ENCODE data around the gene LRRC39. TPM values are rescaled to one million over a fixed set of nuclear protein-coding genes. Genes with fewer than 3 reads are reported as not detected.
"Not testable (repeated sequence)": the region's sequence is repeated elsewhere in the genome, so short reads cannot be mapped to it uniquely, and the experiment has no call there.

The LRRC39 gene
- total RNA-seq, 1 donor from 2014 or later, result 2.0 TPM

GRCh38 chr1:100215101-100215500, 37.0 kb upstream of the LRRC39 start:
- Mint-ChIP-seq H3K27ac (no peak overlapping the region), H3K27me3 (ENCODE audit: low read depth) (no peaks in the 10 kb centered on the region), H3K4me1 (no peaks in the 10 kb centered on the region), H3K4me3 (no peak overlapping the region), H3K36me3 (peaks cover 21% of the 10 kb centered on the region), H3K9me3 (no peaks in the 10 kb centered on the region)
- no peak for DNase-seq (ENCODE audit: low spot score in 2 of 2, unreplicated experiment in 2 of 2)
- TF ChIP-seq CTCF (IDR thresholded peaks at IDR 0.05; ENCODE audit: unreplicated experiment), result no peak

DNA sequence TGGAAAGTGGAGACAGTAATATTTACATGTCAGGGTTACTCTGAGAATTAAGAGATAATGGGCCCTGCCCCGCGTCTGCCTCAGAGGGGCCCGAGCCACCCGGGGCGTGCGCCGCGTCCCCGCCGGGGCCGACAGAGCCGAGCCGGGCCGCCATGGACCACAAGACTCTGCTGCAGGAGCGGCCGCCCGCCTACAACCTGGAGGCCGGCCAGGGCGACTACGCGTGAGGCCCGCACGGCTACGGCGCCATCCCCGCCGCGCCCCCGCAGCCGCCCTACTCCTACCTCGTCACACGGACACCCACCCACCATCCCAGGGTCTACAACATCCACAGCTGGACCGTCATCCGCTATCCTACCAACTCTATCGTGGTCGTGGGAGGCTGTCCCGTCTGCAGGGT, 35.1 kb upstream of the LRRC39 start:
- TF ChIP-seq CTCF (IDR thresholded peaks at IDR 0.05; ENCODE audit: unreplicated experiment), result no peak
- Mint-ChIP-seq H3K36me3 (peaks cover 20% of the 10 kb centered on the region), H3K4me1 (no peaks in the 10 kb centered on the region), H3K9me3 (no peaks in the 10 kb centered on the region), H3K27me3 (ENCODE audit: low read depth) (no peaks in the 10 kb centered on the region), H3K27ac (no peak overlapping the region), H3K4me3 (no peak overlapping the region)
- no peak for DNase-seq (ENCODE audit: low spot score in 2 of 2, unreplicated experiment in 2 of 2)

DNA sequence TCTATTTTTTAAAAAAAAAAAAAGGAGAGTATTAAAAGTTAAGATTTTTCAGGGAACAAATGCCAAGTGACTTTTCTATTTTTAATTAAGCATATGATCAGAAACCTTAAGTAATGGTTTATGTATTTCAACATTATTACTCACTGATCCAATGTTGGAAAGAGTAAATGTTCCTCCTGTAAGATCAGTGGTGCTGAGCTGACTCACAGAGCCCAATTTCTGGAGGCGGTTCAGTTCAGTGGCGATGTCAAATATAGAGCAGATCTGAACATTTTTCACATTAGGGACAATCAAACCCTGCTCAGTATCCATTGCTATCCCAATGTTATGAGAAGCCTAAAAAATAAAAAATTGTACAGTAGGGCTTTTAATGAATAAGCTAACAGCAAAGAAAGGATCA, 28.2 kb upstream of the LRRC39 start:
- Mint-ChIP-seq H3K4me3 (no peak overlapping the region), H3K27me3 (ENCODE audit: low read depth) (no peaks in the 10 kb centered on the region), H3K9me3 (peaks cover 29% of the 10 kb centered on the region), H3K27ac (no peak overlapping the region), H3K4me1 (no peaks in the 10 kb centered on the region), H3K36me3 (peaks cover 51% of the 10 kb centered on the region)
- no peak for DNase-seq (ENCODE audit: low spot score in 2 of 2, unreplicated experiment in 2 of 2)
- no peak for TF ChIP-seq CTCF (IDR thresholded peaks at IDR 0.05; ENCODE audit: unreplicated experiment)

DNA sequence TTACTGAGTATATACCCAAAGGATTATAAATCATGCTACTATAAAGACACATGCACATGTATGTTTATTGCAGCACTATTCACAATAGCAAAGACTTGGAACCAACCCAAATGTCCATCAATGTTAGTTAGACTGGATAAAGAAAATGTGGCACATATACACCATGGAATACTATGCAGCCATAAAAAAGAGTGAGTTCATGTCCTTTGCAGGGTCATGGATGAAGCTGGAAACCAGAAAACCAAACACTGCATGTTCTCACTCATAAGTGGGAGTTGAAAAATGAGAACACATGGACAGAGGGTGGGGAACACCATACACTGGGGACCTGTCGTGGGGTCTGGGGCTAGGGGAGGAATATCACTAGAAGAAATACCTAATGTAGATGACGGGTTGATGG, 27.5 kb upstream of the LRRC39 start:
- H3K4me1 Mint-ChIP-seq; H3K4me3 Mint-ChIP-seq; DNase-seq (ENCODE audit: low spot score in 2 of 2, unreplicated experiment in 2 of 2); H3K27ac Mint-ChIP-seq; H3K27me3 Mint-ChIP-seq (ENCODE audit: low read depth): not testable (repeated sequence)
- peaks cover 57% of the 10 kb centered on the region for H3K36me3 Mint-ChIP-seq
- peaks cover 33% of the 10 kb centered on the region for H3K9me3 Mint-ChIP-seq

DNA sequence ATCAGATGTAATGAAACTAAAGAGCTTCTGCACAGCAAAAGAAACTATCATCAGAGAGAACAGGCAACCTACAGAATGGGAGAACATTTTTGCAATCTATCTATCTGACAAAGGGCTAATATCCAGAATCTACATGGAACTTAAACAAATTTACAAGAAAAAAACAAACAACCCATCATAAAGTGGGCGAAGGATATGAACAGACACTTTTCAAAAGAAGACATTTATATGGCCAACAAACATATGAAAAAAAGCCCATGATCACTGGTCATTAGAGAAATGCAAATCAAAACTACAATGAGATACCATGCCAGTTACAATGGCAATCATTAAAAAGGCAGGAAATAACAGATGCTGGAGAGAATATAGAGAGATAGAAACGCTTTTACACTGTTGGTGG, 27.0 kb upstream of the LRRC39 start:
- peaks cover 60% of the 10 kb centered on the region for H3K36me3 Mint-ChIP-seq
- not testable (repeated sequence) for H3K4me3 Mint-ChIP-seq

DNA sequence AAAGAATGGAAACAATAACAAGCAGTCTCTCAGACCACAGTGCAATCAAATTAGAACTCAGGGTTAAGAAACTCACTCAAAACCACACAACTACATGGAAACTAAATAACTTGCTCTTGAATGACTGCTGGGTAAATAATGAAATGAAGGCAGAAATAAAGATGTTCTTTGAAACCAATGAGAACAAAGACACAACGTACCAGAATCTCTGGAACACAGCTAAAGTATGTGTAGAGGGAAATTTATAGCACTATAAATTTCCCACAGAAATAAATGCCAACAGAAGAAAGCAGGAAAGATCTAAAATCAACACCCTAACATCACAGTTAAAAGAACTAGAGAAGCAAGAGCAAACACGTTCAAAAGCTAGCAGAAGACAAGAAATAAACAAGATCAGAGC, 24.6 kb upstream of the LRRC39 start:
- not testable (repeated sequence) for H3K4me3 Mint-ChIP-seq; H3K27me3 Mint-ChIP-seq (ENCODE audit: low read depth); DNase-seq (ENCODE audit: low spot score in 2 of 2, unreplicated experiment in 2 of 2); H3K4me1 Mint-ChIP-seq; H3K27ac Mint-ChIP-seq
- peaks cover 33% of the 10 kb centered on the region for H3K9me3 Mint-ChIP-seq
- peaks cover 63% of the 10 kb centered on the region for H3K36me3 Mint-ChIP-seq

More for the DNA sequence above, 27.0 kb upstream of the LRRC39 start:
- H3K27me3 Mint-ChIP-seq (ENCODE audit: low read depth); H3K4me1 Mint-ChIP-seq; H3K27ac Mint-ChIP-seq; DNase-seq (ENCODE audit: low spot score in 2 of 2, unreplicated experiment in 2 of 2): not testable (repeated sequence)
- H3K9me3 Mint-ChIP-seq, result peaks cover 33% of the 10 kb centered on the region

DNA sequence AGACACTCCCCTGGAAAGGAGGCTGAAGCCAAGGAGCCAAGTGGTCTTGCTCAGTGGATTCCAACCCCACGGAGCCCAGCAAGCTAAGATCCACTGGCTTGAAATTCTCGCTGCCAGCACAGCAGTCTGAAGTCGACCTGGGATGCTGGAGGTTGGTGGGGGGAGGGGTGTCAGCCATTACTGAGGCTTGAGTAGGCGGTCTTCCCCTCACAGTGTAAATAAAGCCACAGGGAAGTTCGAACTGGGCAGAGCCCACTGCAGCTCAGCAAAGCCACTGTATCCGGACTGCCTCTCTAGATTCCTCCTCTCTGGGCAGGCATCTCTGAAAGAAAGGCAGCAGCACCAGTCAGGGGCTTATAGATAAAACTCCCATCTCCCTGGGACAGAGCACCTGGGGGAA, 22.0 kb upstream of the LRRC39 start:
- H3K4me3 Mint-ChIP-seq; H3K4me1 Mint-ChIP-seq; H3K27ac Mint-ChIP-seq; DNase-seq (ENCODE audit: low spot score in 2 of 2, unreplicated experiment in 2 of 2); H3K27me3 Mint-ChIP-seq (ENCODE audit: low read depth): not testable (repeated sequence)
- H3K36me3 Mint-ChIP-seq, result peaks cover 67% of the 10 kb centered on the region
- peaks cover 30% of the 10 kb centered on the region for H3K9me3 Mint-ChIP-seq

DNA sequence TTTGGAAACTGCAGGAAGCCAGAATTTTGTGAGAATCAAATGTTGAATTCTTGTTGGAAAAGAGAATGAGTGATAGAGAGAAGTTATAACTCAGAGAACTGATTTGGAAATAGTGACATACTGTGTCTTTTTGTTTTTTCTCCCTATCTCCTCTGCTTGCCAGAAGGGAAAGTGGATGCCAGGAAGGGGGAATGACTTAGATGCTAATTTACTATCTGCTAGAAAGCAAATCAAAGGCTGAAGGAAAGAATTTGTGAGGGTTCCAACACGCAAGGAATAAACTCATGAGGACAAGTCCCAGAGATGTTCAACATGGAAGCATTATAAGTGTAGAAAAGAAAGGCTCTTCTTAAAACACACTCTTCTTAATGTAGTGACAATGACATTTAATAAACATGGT, 20.5 kb upstream of the LRRC39 start:
- Mint-ChIP-seq H3K4me1 (no peaks in the 10 kb centered on the region), H3K4me3 (no peak overlapping the region), H3K27me3 (ENCODE audit: low read depth) (no peaks in the 10 kb centered on the region), H3K27ac (no peak overlapping the region), H3K36me3 (peaks cover 55% of the 10 kb centered on the region), H3K9me3 (peaks cover 18% of the 10 kb centered on the region)
- DNase-seq (ENCODE audit: low spot score in 2 of 2, unreplicated experiment in 2 of 2), result no peak
- no peak for TF ChIP-seq CTCF (IDR thresholded peaks at IDR 0.05; ENCODE audit: unreplicated experiment)

Data from mesothelial cell of epicardium (in vitro differentiated cells).